Activated T-cell treated with anti-CD3 and anti-CD28 coated beads, Interleukin-2, amount 50 U/mL, for 24 hours (primary cell): ENCODE measurements around the gene HOTAIR.
A peak's percentile ranks its signal among the peaks of the same experiment; 100 is the strongest.

Experiments used
- DNase-seq: peaks from one replicate; pipeline ENCODE4 v3.0.0-alpha.2; 2020
- H3K27ac Mint-ChIP-seq: 2 replicates; pipeline ENCODE4 v1.8.0; 2020; ENCODE audit warnings: mild to moderate bottlenecking, mixed read lengths
- H3K27me3 Mint-ChIP-seq: 2 replicates; pipeline ENCODE4 v1.8.0; 2020; ENCODE audit warnings: mixed read lengths
- H3K36me3 Mint-ChIP-seq: 2 replicates; pipeline ENCODE4 v1.8.0; 2020; ENCODE audit warnings: low read depth, mixed read lengths
- H3K4me1 Mint-ChIP-seq: 2 replicates; pipeline ENCODE4 v1.8.0; 2020; ENCODE audit warnings: low read depth, mixed read lengths
- H3K4me3 Mint-ChIP-seq: 2 replicates; pipeline ENCODE4 v1.8.0; 2020; ENCODE audit warnings: mild to moderate bottlenecking, moderate library complexity, mixed read lengths
- H3K9me3 Mint-ChIP-seq: 2 replicates; pipeline ENCODE4 v1.8.0; 2020; ENCODE audit warnings: mixed read lengths

Gene HOTAIR

GRCh38 chr12:53986686-53987483 lies 12.1 kb upstream of the HOTAIR start:
- peaks cover 96% of the 10 kb centered on the region for H3K27me3 Mint-ChIP-seq
- peaks cover 30% of the 10 kb centered on the region for H3K4me1 Mint-ChIP-seq
- no peaks in the 10 kb centered on the region for H3K9me3 Mint-ChIP-seq
- no peak for DNase-seq
- H3K4me3 Mint-ChIP-seq, result no peak overlapping the region
- no peak overlapping the region for H3K27ac Mint-ChIP-seq
- no peaks in the 10 kb centered on the region for H3K36me3 Mint-ChIP-seq

DNA sequence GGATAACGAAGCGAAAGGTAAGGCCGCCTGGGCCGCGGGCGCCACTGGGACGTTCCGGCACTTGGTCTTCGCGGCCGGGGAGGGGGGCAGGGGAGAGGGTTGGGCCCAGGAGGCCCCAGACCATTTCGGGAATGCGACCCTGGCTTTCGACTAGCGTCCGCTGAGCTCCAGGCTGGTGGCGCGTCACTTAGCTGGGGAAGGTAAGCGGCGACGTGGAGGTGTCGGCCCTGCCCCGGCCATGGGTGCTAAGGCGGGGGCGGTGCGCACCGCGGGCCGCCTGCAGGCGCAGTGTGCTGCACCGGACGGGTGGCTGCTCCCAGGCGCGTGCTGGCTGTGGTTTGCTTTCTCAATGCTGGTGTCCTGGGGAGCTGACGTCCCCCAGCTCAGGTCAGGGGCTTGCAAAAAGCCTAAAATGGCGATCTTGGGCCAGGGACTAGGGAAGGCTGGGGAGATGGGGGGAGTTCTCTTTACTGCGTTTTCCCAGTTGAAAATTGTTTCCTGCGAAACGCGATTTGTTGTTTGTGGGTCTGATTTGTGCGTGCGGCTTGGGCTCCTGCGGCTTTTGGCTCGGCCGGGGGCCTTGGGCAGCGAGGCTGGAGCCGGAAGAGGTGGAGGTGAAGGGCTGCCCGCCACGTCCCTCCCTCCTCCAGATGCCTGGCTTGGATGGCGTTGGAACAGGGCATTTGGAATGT lies 11.4 kb upstream of the HOTAIR start:
- no peak overlapping the region for H3K4me3 Mint-ChIP-seq
- no peak for DNase-seq
- H3K4me1 Mint-ChIP-seq, result peaks cover 30% of the 10 kb centered on the region

GRCh38 chr12:53985692-53985993 lies 10.9 kb upstream of the HOTAIR start:
- Mint-ChIP-seq H3K9me3 (no peaks in the 10 kb centered on the region), H3K27me3 (peaks cover 95% of the 10 kb centered on the region), H3K4me3 (peak overlapping the region; percentile 31), H3K27ac (no peak overlapping the region), H3K4me1 (peaks cover 30% of the 10 kb centered on the region), H3K36me3 (no peaks in the 10 kb centered on the region)
- no peak for DNase-seq

More for the DNA sequence above, 11.4 kb upstream of the HOTAIR start:
- H3K27ac Mint-ChIP-seq, result no peak overlapping the region
- H3K36me3 Mint-ChIP-seq, result no peaks in the 10 kb centered on the region
- H3K27me3 Mint-ChIP-seq, result peaks cover 95% of the 10 kb centered on the region
- no peaks in the 10 kb centered on the region for H3K9me3 Mint-ChIP-seq

DNA sequence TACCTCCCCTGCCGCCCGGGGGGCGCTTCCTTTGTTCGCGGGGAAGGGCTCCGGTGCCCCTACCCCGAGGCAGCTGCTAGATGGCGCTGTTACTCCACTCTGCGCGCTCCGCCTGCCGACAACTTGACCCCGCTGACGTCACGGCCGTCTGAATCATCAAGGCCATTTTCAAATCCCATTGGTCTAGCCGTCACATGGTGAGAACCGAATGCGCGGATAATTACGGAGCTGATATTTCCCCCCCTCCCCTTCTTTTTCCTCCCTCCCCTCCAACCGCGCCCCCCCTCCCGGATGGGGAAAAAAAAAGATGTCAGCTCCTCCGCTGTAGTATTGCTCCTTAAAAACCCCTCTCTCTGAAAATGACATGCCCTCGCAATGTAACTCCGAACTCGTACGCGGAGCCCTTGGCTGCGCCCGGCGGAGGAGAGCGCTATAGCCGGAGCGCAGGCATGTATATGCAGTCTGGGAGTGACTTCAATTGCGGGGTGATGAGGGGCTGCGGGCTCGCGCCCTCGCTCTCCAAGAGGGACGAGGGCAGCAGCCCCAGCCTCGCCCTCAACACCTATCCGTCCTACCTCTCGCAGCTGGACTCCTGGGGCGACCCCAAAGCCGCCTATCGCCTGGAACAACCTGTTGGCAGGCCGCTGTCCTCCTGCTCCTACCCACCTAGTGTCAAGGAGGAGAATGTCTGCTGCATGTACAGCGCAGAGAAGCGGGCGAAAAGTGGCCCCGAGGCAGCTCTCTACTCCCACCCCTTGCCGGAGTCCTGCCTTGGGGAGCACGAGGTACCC lies 10.3 kb upstream of the HOTAIR start, which contains the start of gene HOXC10:
TSS of gene HOXC10 (plus strand) at position 246 of the 791 bp plus-strand sequence. CDS start at position 360, 114 bp downstream.
- peak within 1 kb of the TSS; percentile 31 for H3K4me3 Mint-ChIP-seq
- H3K36me3 Mint-ChIP-seq, result no peaks in the 10 kb centered on the region
- no peaks in the 10 kb centered on the region for H3K9me3 Mint-ChIP-seq
- H3K4me1 Mint-ChIP-seq, result peaks cover 25% of the 10 kb centered on the region
- H3K27me3 Mint-ChIP-seq, result peaks cover 95% of the 10 kb centered on the region
- H3K27ac Mint-ChIP-seq, result peak within 1 kb of the TSS; percentile 18
- peak; percentile 83 for DNase-seq

GRCh38 chr12:53983950-53984572 lies 9.3 kb upstream of the HOTAIR start:
- Mint-ChIP-seq H3K27ac (peak overlapping the region; percentile 18), H3K36me3 (no peaks in the 10 kb centered on the region), H3K4me3 (no peak overlapping the region), H3K9me3 (no peaks in the 10 kb centered on the region), H3K27me3 (peaks cover 95% of the 10 kb centered on the region), H3K4me1 (peaks cover 15% of the 10 kb centered on the region)
- DNase-seq, result no peak

DNA sequence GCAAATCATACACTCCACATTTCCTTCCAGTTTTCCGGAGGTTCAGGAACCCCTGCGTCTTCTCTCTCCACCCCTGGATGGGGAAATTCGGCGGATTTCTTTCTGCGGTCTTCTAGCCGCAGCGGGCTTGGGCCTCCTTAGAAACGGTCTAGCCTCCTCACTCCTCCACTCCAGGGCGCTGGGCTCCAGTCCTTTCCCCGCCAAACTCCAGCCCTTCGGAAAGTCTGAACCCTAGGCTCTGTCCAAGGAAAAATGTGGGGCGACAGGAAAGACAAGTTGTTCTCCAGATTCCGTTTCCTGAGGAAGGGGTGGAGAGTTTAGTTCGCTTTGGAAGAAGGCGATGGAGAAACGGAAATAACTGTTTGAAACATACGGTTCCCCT lies 8.8 kb upstream of the HOTAIR start:
- no peaks in the 10 kb centered on the region for H3K9me3 Mint-ChIP-seq
- H3K4me3 Mint-ChIP-seq, result no peak overlapping the region
- DNase-seq, result no peak
- H3K27me3 Mint-ChIP-seq, result peaks cover 95% of the 10 kb centered on the region
- H3K27ac Mint-ChIP-seq, result no peak overlapping the region
- peaks cover 12% of the 10 kb centered on the region for H3K4me1 Mint-ChIP-seq
- H3K36me3 Mint-ChIP-seq, result no peaks in the 10 kb centered on the region

DNA sequence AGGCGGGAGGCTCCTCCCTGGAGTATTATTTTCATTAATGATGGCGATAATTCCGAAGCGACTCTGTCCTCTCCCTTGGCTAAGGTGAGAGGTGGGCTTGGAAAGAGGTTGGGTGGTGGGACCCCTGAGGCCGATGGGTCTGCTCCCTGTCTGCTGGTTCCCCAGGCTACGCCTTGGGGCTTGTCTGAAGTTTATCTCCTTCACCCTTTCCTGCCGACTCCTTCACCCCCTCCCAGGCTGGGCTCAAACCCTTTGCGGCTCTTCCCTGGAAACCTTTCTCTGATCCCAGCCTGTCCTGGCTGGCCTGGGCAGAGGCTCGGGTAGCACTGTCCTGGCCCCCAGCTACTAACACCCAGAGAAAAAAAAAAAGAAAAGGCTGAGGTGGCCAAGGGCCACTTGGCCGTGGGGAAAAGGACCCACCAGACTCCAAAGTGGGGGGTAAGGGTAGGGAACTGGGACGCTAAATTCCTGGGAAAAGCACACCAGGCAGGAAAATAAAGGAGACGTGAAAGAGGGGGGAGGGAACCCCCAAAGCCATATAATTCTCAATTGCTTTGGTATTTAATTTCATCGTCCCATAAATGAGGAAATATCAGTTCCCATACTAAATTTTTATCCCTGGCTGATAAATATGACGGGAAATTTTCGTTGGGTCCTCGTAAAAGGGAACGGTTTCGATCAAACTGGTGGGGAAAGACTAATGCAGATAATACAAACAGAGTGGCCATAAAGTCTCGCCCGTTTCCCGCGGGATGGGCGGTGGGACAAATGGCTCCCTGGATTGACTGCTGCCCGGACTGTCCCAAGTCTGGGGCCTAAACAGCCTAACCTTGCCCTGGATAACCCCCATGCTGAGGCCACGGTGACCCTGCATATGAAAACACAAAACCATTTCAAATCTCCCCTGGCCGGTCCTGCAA lies 8.2 kb upstream of the HOTAIR start:
- Mint-ChIP-seq H3K4me3 (no peak overlapping the region), H3K4me1 (peaks cover 12% of the 10 kb centered on the region), H3K36me3 (no peaks in the 10 kb centered on the region), H3K27me3 (peaks cover 95% of the 10 kb centered on the region), H3K9me3 (no peaks in the 10 kb centered on the region), H3K27ac (no peak overlapping the region)
- no peak for DNase-seq

- DNase-seq, result no peak
- no peaks in the 10 kb centered on the region for H3K36me3 Mint-ChIP-seq
- H3K9me3 Mint-ChIP-seq, result no peaks in the 10 kb centered on the region
- H3K4me1 Mint-ChIP-seq, result peaks cover 12% of the 10 kb centered on the region
- H3K27me3 Mint-ChIP-seq, result peaks cover 95% of the 10 kb centered on the region
- H3K27ac Mint-ChIP-seq, result no peak overlapping the region
- no peak overlapping the region for H3K4me3 Mint-ChIP-seq
Measured at GRCh38 chr12:53981634-53982565, 7.1 kb upstream of the HOTAIR start.

DNA sequence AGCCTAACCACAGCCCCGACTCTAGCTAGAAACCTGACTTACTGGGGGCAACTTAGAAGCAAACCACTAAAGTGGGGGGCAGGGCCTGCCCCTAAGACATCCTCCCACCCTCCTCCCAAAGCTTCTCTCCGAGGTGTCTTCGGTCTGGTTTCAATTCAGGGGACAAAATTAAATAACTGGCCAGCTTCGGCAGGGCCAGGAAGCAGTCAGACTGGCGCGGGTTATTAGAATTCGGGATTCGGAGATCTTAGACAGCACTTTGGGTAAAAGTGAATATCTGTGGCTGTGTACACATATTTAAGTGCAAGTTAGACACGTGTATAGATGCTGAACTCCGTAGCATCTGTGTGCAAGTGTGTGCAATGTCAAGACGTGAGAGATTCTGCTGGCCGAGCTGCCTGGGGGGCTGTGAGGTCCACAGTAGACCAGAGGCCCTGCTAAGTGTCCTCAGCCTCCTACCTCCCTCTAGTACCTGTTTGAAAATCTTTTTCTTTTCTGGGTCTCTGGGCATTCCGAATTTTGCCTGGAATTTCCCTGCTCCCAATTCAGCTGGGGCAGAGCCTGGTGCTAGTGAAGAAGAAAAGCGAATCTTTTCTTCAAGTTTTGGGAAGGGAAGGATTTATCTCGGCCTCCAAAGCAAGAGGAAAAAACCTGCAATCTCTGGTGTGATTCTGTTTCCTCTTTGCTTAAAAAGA lies 6.2 kb upstream of the HOTAIR start:
- no peak overlapping the region for H3K27ac Mint-ChIP-seq
- peaks cover 9% of the 10 kb centered on the region for H3K4me1 Mint-ChIP-seq
- H3K4me3 Mint-ChIP-seq, result no peak overlapping the region
- H3K36me3 Mint-ChIP-seq, result no peaks in the 10 kb centered on the region
- no peaks in the 10 kb centered on the region for H3K9me3 Mint-ChIP-seq
- no peak for DNase-seq
- H3K27me3 Mint-ChIP-seq, result peaks cover 95% of the 10 kb centered on the region

- no peak for DNase-seq
- Mint-ChIP-seq H3K27me3 (peaks cover 95% of the 10 kb centered on the region), H3K36me3 (no peaks in the 10 kb centered on the region), H3K27ac (no peak overlapping the region), H3K4me1 (peaks cover 11% of the 10 kb centered on the region), H3K4me3 (no peak overlapping the region), H3K9me3 (no peaks in the 10 kb centered on the region)
Measured at GRCh38 chr12:53980104-53980801, 5.5 kb upstream of the HOTAIR start.

DNA sequence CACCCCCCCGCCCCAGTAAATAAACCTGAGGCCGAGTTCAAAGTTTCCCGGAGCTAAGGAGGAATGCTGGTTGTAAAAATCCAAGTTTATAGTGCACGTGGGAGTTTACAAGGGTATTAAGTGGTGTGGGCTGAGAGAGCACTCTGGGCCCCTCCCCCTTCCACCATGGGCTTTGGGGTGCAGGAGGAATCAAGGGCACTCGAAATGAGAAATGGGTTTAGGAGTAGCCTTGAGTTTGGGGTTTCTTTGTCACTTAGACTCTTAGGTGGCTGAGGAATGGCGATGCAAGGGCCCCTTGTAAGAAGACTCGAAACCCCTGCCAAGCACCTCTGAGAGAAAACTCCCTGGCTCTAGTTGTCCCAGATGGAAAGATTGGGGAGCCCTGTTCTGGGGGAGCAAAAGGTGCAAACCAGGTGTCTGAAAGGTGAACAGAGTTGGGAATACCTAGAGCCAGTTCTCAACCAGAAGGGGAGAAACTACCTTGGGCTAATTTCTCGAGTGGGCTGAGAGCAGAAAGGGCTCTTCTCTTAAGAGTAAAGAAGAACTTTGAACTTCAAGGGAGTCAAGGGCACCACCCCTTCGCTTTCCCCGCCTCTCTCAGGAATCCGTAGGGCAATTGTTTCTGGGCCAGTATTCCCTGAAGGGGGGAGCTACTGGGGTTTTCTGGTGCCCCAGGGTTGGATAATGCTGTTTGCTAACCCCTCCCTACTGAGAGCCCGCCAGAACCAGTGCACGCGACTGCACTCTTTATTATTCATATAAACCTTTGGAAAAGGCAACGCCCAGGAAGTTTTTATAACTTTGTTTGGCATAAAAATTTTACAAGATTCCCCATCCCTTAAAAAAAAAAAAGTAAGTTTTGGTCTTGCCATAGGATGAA lies 4.0 kb upstream of the HOTAIR start:
- H3K4me3 Mint-ChIP-seq, result no peak overlapping the region
- no peak for DNase-seq
- H3K27me3 Mint-ChIP-seq, result peaks cover 95% of the 10 kb centered on the region
- H3K36me3 Mint-ChIP-seq, result no peaks in the 10 kb centered on the region
- peaks cover 14% of the 10 kb centered on the region for H3K4me1 Mint-ChIP-seq
- no peak overlapping the region for H3K27ac Mint-ChIP-seq
- H3K9me3 Mint-ChIP-seq, result no peaks in the 10 kb centered on the region
